ENCODE measurements around the gene AMIGO3.
"Not testable (repeated sequence)": the region's sequence is repeated elsewhere in the genome, so short reads cannot be mapped to it uniquely, and the experiment has no call there.

AMIGO3 gene

DNA sequence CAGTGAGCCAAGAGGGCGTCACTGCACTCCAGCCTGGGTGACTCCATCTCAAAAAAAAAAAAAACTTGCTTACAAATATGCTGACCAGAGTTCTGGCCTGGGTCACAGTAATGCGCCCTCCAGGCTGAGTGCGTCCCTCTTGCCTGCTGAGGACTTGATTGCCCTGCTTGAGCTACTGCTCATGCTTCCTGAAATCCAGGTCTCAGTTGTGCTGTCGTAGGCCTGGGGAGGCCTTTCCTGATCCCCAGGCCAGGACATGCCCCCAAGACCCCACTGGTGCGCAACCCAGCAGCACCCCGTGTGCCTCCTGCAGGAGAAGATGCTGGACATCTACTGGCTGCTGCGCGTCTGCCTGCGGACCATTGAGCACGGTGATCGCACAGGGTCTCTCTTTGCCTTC, 7.3 kb downstream of the AMIGO3 start:
- DNase-seq (ENCODE audit: low read depth in 2 of 2, low spot score in 1 of 2): no peak

- DNase-seq (ENCODE audit: low read depth in 2 of 2, low spot score in 1 of 2): no peak
Observed at GRCh38 chr3:49711489-49711888, 8.0 kb downstream of the AMIGO3 start.

- DNase-seq (ENCODE audit: low read depth in 2 of 2, low spot score in 1 of 2): no peak
Observed at GRCh38 chr3:49709852-49710251, 9.6 kb downstream of the AMIGO3 start.

GRCh38 chr3:49707113-49707480, 12.4 kb downstream of the AMIGO3 start:
- no peak for DNase-seq (ENCODE audit: low read depth in 2 of 2, low spot score in 1 of 2)

DNA sequence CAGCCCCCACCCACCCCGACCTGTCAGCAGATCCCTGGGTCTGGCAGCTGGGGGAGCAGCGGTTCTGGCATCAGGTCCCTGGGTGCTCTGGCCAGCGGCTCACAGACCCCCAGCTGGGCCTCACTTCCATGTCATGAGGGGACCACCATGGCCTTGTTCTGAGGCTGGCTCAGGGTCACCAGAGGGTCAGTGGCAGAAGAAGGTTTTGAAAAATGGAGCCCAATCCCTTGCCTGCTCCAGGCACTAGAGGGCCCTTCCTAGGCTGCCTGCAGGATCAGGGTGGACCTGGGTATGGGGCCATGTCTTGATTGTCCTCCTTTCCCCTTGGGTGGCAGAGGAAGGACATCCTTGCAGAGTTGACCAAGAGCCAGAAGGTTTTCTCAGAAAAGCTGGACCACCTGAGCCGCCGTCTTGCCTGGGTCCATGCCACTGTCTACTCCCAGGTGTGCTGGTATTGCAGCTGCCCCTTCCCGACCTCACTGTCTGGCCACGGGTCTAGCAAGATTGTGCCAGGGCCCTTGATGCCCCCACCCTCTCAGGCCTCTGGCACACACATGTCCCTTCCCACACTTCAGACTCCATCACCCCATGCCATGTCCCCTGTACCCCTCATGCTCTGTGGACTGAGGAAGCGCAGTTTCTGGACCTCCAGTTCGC, 12.9 kb downstream of the AMIGO3 start:
- no peak for DNase-seq (ENCODE audit: low read depth in 2 of 2, low spot score in 1 of 2)

DNA sequence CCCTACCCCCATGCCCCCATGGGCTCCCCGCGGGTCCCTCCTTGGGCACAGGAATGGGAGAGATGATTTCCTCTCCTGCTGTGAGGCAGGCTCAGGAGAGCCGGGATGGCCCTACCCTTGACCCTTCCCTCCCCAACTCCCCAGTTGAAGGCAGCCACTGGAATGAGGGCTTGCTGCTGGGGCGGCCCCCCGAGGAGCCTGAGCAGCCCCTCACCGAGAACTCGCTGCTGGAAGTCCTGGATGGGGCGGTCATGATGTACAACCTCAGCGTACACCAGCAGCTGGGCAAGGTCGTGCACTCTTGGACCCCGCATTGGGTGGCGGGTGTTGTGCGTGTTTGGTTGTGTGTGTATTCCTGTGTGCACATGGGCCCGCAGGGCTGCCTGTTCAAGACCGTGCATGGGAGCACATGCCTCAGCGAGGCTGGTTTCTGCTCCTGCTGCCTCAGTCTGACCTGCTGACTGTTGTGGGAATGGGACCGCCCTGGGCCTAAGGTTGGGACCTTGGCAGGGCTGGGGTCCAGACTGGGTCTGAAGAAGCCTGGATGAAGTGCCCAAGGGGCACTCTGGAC, 14.0 kb downstream of the AMIGO3 start:
- no peak for DNase-seq (ENCODE audit: low read depth in 2 of 2, low spot score in 1 of 2)

GRCh38 chr3:49704629-49705028, 14.9 kb downstream of the AMIGO3 start:
- no peak for DNase-seq (ENCODE audit: low read depth in 2 of 2, low spot score in 1 of 2)

GRCh38 chr3:49703956-49704355, 15.5 kb downstream of the AMIGO3 start:
- no peak for DNase-seq (ENCODE audit: low read depth in 2 of 2, low spot score in 1 of 2)

DNA sequence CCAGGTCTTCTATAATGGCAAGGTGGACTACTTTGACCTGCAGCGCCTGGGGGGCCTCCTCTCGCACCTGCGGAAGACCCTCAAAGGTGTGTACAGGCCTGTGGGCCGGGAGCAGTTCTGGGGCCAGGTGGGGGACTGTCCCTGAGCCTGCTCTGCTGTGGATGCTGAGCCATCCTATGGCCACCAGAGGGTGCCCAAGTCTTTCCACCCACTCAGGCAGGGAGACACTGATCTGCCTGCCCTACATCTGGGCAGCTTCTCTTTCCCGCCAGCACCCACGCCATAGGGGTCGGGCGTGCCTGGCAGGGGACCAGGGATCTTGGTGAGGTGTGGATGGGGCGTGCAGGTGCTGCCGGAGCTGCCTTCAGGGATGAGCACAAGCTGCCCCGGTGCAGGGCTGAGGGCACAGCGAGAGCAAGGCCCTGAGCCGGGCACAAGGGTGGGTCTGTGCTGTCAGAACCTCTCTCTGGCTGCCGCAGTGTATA, 16.0 kb downstream of the AMIGO3 start:
- DNase-seq (ENCODE audit: low read depth in 2 of 2, low spot score in 1 of 2): peak in 1 of 2 donors; percentile 38

DNA sequence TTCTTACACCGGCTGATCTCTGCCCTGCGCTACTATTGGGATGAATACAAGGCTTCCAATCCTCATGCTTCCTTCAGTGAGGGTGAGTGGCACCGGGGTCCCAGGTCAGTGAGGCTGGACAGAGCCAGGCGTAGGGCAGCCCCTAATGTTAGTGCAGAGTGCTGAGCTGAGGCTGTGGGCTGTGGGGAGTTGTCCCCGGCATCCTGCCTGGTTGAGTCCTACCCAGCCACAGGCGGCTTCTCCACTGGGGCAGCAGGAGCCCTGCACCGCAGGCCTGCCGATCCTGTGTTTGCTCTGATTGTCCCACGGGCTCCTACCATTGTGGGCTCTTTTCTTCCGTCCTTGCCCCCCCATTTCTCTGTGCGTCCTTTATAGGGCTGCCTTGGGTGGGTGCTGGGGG, 16.8 kb downstream of the AMIGO3 start:
- DNase-seq (ENCODE audit: low read depth in 2 of 2, low spot score in 1 of 2): no peak

DNA sequence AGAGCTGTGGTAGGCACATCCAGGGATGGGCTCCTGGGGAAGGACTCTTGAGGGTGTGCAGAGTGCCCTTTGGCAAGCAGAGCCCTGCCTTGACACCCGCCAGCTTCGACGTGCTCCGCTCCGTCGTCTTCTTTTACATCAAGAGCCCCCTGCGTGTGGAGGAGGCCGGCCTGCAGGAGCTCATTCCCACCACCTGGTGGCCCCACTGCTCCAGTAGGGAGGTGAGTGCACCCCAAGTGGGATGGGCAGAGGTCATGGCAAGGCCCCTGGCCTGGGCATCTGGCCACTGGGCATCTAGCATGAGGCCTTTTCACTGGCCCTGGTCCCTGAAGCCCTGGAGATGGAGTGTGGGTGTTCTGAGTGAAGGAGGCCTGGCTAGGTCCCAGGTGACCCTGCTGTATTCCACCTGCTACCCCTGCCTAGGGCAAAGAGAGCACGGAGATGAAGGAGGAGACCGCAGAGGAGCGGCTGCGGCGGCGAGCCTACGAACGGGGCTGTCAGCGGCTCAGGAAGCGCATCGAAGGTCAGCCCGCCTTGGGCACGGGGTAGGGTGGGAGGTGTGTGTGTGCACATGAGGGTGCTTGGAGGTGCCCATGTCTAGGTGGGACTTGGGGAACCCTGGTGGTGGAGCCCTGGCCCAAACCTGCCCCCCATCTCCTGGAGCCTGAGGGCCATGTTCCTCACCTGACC, 18.0 kb downstream of the AMIGO3 start:
- DNase-seq (ENCODE audit: low read depth in 2 of 2, low spot score in 1 of 2): no peak

GRCh38 chr3:49700453-49701128, 18.9 kb downstream of the AMIGO3 start:
- no peak for DNase-seq (ENCODE audit: low read depth in 2 of 2, low spot score in 1 of 2)

- no peak for DNase-seq (ENCODE audit: low read depth in 2 of 2, low spot score in 1 of 2)
Observed at GRCh38 chr3:49700014-49700413, 19.5 kb downstream of the AMIGO3 start.

- DNase-seq (ENCODE audit: low read depth in 2 of 2, low spot score in 1 of 2): no peak
Observed at GRCh38 chr3:49699281-49699979, 20.1 kb downstream of the AMIGO3 start.

DNA sequence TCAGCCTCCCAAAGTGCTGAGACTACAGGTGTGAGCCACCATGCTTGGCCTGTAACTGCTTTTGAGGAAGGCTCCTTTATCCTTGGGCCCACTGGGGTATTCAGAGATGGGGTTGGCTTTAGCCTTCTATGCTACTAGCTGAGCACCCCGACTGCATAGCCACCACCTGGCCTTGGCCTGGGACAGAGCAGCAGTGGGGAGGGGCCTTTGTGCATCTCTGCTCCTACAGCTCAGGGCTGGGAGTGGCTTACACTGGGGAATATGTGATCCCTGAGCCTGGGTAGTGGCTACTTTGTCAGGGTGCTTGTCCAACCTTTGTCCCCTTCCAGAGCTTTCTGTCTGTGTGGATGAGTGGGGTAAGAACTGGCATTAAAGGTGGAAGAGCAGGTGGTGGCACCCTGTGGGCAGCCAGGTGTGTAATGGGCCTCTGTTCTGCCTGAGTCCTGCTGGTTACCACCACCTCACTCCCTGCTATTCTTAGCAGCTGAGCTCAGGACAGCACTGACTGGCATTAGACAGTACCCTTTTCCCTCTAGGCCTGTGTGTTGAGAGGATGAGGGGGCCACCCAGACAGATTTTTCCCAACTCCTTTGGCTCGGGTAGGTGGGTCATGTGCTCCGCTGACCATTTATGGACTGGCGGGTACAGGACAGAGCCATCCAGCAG, 24.0 kb downstream of the AMIGO3 start:
- DNase-seq (ENCODE audit: low read depth in 2 of 2, low spot score in 1 of 2): not testable (repeated sequence)

DNA sequence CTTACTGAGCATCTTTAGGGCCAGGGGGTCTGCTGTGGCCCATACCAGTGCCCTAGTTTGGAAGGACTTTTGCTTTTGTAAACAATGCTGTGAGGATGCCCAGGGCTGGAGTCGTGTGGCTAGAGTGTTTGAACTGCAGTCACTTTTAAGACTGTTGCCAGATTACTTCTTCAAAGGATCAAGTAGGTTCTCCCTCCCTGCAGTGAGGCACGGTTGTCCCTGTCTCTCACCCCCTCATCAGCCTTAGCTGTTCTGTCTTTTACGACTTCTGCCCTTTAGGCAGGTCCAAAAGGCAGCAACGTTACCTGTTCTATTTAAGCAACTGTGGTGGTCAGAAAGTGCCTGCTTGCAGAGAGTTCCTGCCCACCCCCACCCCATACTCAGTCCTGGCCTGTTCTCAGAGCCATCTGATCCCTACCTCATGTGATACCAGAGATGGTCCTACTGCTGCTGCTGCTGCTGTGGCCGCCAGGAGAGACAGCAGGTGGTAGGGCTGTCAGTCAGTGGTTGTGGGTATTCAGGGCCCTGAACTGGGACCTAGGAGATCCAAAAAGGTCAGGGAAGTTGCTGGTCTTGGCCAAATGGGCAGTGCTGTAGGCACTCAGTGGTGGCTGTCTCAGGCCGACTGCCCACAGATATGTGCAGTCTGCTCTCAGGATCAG, 24.9 kb downstream of the AMIGO3 start:
- DNase-seq (ENCODE audit: low read depth in 2 of 2, low spot score in 1 of 2): not testable (repeated sequence)

GRCh38 chr3:49691481-49691880, 28.0 kb downstream of the AMIGO3 start:
- not testable (repeated sequence) for DNase-seq (ENCODE audit: low read depth in 2 of 2, low spot score in 1 of 2)

DNA sequence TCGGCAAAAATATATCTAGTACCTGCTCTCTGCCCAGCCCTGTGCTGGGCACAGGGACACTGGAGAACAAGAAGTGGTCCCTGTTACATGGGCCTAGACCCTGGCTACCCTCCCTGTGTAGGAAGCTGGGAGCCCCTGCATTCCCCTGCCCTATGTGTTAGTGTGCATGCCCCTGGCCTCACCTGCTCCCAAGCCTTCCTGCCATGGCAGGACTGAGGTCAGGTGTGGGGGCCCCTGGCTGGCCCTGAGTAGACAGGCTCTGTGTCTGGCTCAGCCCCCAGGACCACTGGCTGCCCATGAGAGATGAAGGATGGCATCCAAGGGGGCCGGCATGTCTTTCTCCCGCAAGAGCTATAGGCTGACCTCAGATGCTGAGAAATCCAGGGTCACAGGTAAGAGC, 28.6 kb downstream of the AMIGO3 start:
- not testable (repeated sequence) for DNase-seq (ENCODE audit: low read depth in 2 of 2, low spot score in 1 of 2)

DNA sequence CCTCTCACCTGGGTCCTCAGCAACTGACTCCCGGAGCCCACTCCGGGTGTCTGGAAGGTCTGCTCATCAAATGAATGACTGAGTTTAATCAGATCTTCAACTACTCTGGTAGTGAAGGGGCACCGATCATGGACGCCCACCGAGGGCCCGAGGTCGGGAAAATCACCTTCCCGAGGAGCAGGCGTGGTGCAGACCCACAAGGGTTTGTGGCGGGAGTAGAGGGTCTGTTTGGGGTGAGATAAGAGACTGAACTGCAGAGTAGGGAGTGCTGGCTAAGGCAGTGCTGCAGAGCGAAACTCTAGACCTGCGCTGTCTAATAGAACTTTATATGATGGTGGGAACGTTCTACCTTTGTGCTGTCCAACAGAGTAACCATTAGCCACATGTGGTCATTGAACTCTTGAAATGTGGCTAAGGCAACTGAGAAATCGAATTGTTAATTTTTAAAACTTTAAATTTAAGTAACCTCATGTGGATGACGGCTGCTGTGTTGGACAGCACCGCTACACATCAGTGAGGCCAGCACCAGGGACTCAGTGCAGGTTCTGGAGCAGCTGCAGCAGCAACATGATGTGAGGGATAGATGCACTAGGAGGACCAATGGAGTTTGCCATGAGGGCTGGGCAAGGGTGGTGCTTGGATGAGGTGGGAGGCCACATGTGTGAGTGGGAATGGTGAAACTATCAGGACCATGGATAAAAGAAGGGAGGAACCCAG, 29.4 kb downstream of the AMIGO3 start:
- not testable (repeated sequence) for DNase-seq (ENCODE audit: low read depth in 2 of 2, low spot score in 1 of 2)

All from stimulated activated CD8-positive, alpha-beta memory T cell treated with anti-CD3 and anti-CD28 coated beads, Interleukin-4, amount 100 ng/mL, for 4 hours (primary cell).